Measurements from ENCODE around the gene TBC1D9.

TBC1D9 gene

GRCh38 chr4:140645614-140646412 is 110.4 kb downstream of the TBC1D9 start:
- H3K36me3 Mint-ChIP-seq (ENCODE audit: low read depth), result no peaks in the 10 kb centered on the region
- no peak for DNase-seq
- H3K27ac Mint-ChIP-seq, result no peak overlapping the region
- no peaks in the 10 kb centered on the region for H3K27me3 Mint-ChIP-seq
- H3K4me3 Mint-ChIP-seq, result no peak overlapping the region
- H3K4me1 Mint-ChIP-seq (ENCODE audit: low read depth), result peaks cover 1% of the 10 kb centered on the region
- H3K9me3 Mint-ChIP-seq, result no peaks in the 10 kb centered on the region

- H3K27me3 Mint-ChIP-seq, result no peaks in the 10 kb centered on the region
- H3K9me3 Mint-ChIP-seq, result no peaks in the 10 kb centered on the region
- no peak overlapping the region for H3K27ac Mint-ChIP-seq
- H3K4me1 Mint-ChIP-seq (ENCODE audit: low read depth), result peaks cover 1% of the 10 kb centered on the region
- H3K4me3 Mint-ChIP-seq, result no peak overlapping the region
- no peak for DNase-seq
- H3K36me3 Mint-ChIP-seq (ENCODE audit: low read depth), result no peaks in the 10 kb centered on the region
Measured at GRCh38 chr4:140645196-140645595, 111.0 kb downstream of the TBC1D9 start.

GRCh38 chr4:140644470-140645185 is 111.6 kb downstream of the TBC1D9 start:
- H3K4me1 Mint-ChIP-seq (ENCODE audit: low read depth), result peaks cover 1% of the 10 kb centered on the region
- DNase-seq, result no peak
- H3K27ac Mint-ChIP-seq, result no peak overlapping the region
- H3K36me3 Mint-ChIP-seq (ENCODE audit: low read depth), result no peaks in the 10 kb centered on the region
- H3K9me3 Mint-ChIP-seq, result no peaks in the 10 kb centered on the region
- no peak overlapping the region for H3K4me3 Mint-ChIP-seq
- no peaks in the 10 kb centered on the region for H3K27me3 Mint-ChIP-seq

GRCh38 chr4:140643571-140644055 is 112.6 kb downstream of the TBC1D9 start:
- Mint-ChIP-seq H3K27me3 (peaks cover 6% of the 10 kb centered on the region), H3K4me3 (no peak overlapping the region), H3K27ac (no peak overlapping the region), H3K9me3 (no peaks in the 10 kb centered on the region), H3K36me3 (ENCODE audit: low read depth) (no peaks in the 10 kb centered on the region), H3K4me1 (ENCODE audit: low read depth) (peaks cover 1% of the 10 kb centered on the region)
- no peak for DNase-seq

GRCh38 chr4:140642674-140643437 is 113.3 kb downstream of the TBC1D9 start:
- no peak for DNase-seq
- peaks cover 1% of the 10 kb centered on the region for H3K4me1 Mint-ChIP-seq (ENCODE audit: low read depth)
- H3K36me3 Mint-ChIP-seq (ENCODE audit: low read depth), result no peaks in the 10 kb centered on the region
- H3K4me3 Mint-ChIP-seq, result no peak overlapping the region
- no peak overlapping the region for H3K27ac Mint-ChIP-seq
- no peaks in the 10 kb centered on the region for H3K9me3 Mint-ChIP-seq
- peaks cover 7% of the 10 kb centered on the region for H3K27me3 Mint-ChIP-seq

GRCh38 chr4:140641789-140642439 is 114.3 kb downstream of the TBC1D9 start:
- H3K4me1 Mint-ChIP-seq (ENCODE audit: low read depth), result peaks cover 1% of the 10 kb centered on the region
- no peak overlapping the region for H3K4me3 Mint-ChIP-seq
- DNase-seq, result no peak
- no peaks in the 10 kb centered on the region for H3K36me3 Mint-ChIP-seq (ENCODE audit: low read depth)
- H3K27me3 Mint-ChIP-seq, result peaks cover 14% of the 10 kb centered on the region
- H3K9me3 Mint-ChIP-seq, result no peaks in the 10 kb centered on the region
- no peak overlapping the region for H3K27ac Mint-ChIP-seq

- Mint-ChIP-seq H3K4me1 (ENCODE audit: low read depth) (peaks cover 1% of the 10 kb centered on the region), H3K27me3 (peaks cover 20% of the 10 kb centered on the region), H3K4me3 (no peak overlapping the region), H3K36me3 (ENCODE audit: low read depth) (no peaks in the 10 kb centered on the region), H3K9me3 (no peaks in the 10 kb centered on the region), H3K27ac (no peak overlapping the region)
- no peak for DNase-seq
Measured at GRCh38 chr4:140641105-140641555, 115.1 kb downstream of the TBC1D9 start.

- Mint-ChIP-seq H3K27ac (no peak overlapping the region), H3K9me3 (no peaks in the 10 kb centered on the region), H3K4me1 (ENCODE audit: low read depth) (peaks cover 1% of the 10 kb centered on the region), H3K36me3 (ENCODE audit: low read depth) (no peaks in the 10 kb centered on the region), H3K4me3 (no peak overlapping the region), H3K27me3 (peaks cover 22% of the 10 kb centered on the region)
- DNase-seq, result no peak
Measured at GRCh38 chr4:140640150-140640748, 115.9 kb downstream of the TBC1D9 start.

- no peak overlapping the region for H3K27ac Mint-ChIP-seq
- no peaks in the 10 kb centered on the region for H3K9me3 Mint-ChIP-seq
- peaks cover 22% of the 10 kb centered on the region for H3K27me3 Mint-ChIP-seq
- H3K4me3 Mint-ChIP-seq, result no peak overlapping the region
- H3K4me1 Mint-ChIP-seq (ENCODE audit: low read depth), result peaks cover 1% of the 10 kb centered on the region
- no peak for DNase-seq
- no peaks in the 10 kb centered on the region for H3K36me3 Mint-ChIP-seq (ENCODE audit: low read depth)
Measured at GRCh38 chr4:140639066-140639465, 117.1 kb downstream of the TBC1D9 start.

GRCh38 chr4:140637836-140638235 is 118.3 kb downstream of the TBC1D9 start:
- H3K27ac Mint-ChIP-seq, result no peak overlapping the region
- no peaks in the 10 kb centered on the region for H3K36me3 Mint-ChIP-seq (ENCODE audit: low read depth)
- DNase-seq, result no peak
- H3K27me3 Mint-ChIP-seq, result peaks cover 23% of the 10 kb centered on the region
- no peak overlapping the region for H3K4me3 Mint-ChIP-seq
- no peaks in the 10 kb centered on the region for H3K9me3 Mint-ChIP-seq
- peaks cover 1% of the 10 kb centered on the region for H3K4me1 Mint-ChIP-seq (ENCODE audit: low read depth)

GRCh38 chr4:140635606-140636005 is 120.6 kb downstream of the TBC1D9 start:
- H3K9me3 Mint-ChIP-seq, result no peaks in the 10 kb centered on the region
- no peak overlapping the region for H3K4me3 Mint-ChIP-seq
- no peaks in the 10 kb centered on the region for H3K36me3 Mint-ChIP-seq (ENCODE audit: low read depth)
- H3K4me1 Mint-ChIP-seq (ENCODE audit: low read depth), result no peaks in the 10 kb centered on the region
- H3K27me3 Mint-ChIP-seq, result peaks cover 24% of the 10 kb centered on the region
- H3K27ac Mint-ChIP-seq, result no peak overlapping the region
- DNase-seq, result no peak

- Mint-ChIP-seq H3K4me1 (ENCODE audit: low read depth) (no peaks in the 10 kb centered on the region), H3K4me3 (no peak overlapping the region), H3K27ac (no peak overlapping the region), H3K36me3 (ENCODE audit: low read depth) (no peaks in the 10 kb centered on the region), H3K9me3 (no peaks in the 10 kb centered on the region), H3K27me3 (peaks cover 20% of the 10 kb centered on the region)
- no peak for DNase-seq
Measured at GRCh38 chr4:140633951-140634350, 122.2 kb downstream of the TBC1D9 start.

- H3K9me3 Mint-ChIP-seq, result no peaks in the 10 kb centered on the region
Measured at GRCh38 chr4:140633124-140633523, 123.1 kb downstream of the TBC1D9 start.

GRCh38 chr4:140630246-140630645 is 125.9 kb downstream of the TBC1D9 start:
- no peak for DNase-seq
- Mint-ChIP-seq H3K36me3 (ENCODE audit: low read depth) (no peaks in the 10 kb centered on the region), H3K27me3 (peaks cover 2% of the 10 kb centered on the region), H3K9me3 (no peaks in the 10 kb centered on the region), H3K4me1 (ENCODE audit: low read depth) (no peaks in the 10 kb centered on the region), H3K4me3 (no peak overlapping the region), H3K27ac (no peak overlapping the region)

More at GRCh38 chr4:140633124-140633523, 123.1 kb downstream of the TBC1D9 start:
- Mint-ChIP-seq H3K36me3 (ENCODE audit: low read depth) (no peaks in the 10 kb centered on the region), H3K27me3 (peaks cover 18% of the 10 kb centered on the region), H3K4me1 (ENCODE audit: low read depth) (no peaks in the 10 kb centered on the region), H3K27ac (no peak overlapping the region), H3K4me3 (no peak overlapping the region)
- DNase-seq, result no peak

Measured in activated T-cell treated with anti-CD3 and anti-CD28 coated beads, Interleukin-2, amount 50 U/mL, for 24 hours (primary cell).